Left lung (tissue), 10 donors: ENCODE measurements around the gene TENM4. TPM values are rescaled to one million over a fixed set of nuclear protein-coding genes. Genes with fewer than 3 reads are reported as not detected.

Source experiments
- ATAC-seq: fragments of 200-7000 bp; cut with Tn5 transposase; one replicate; pipeline ENCODE4 v1.9.1; 2020; ENCODE audit warnings: moderate library complexity
- DNase-seq, 4 donors: peaks; one replicate each; pipeline ENCODE4 v3.0.0-alpha.2; 2013 to 2020
- H3K27ac ChIP-seq, 2 donors: fragments of 200-600 bp; sonication (generic) in 1 of 2; one replicate each; pipeline versions ENCODE4 v1.5.0 to v1.8.0; 2020 to 2021
- H3K27me3 ChIP-seq, 2 donors: fragments of 200-600 bp; sonication (generic) in 1 of 2; one replicate each; pipeline versions ENCODE4 v1.5.0 to v1.8.0; 2020 to 2021
- H3K36me3 ChIP-seq, 2 donors: fragments of 200-600 bp; sonication (generic) in 1 of 2; one replicate each; pipeline versions ENCODE4 v1.5.0 to v1.8.0; 2020 to 2021
- H3K4me1 ChIP-seq, 2 donors: fragments of 200-600 bp; one replicate each; pipeline ENCODE4 v1.8.0; 2021
- H3K4me3 ChIP-seq, 2 donors: fragments of 200-600 bp; sonication (generic) in 1 of 2; one replicate each; pipeline versions ENCODE4 v1.5.0 to v1.8.0; 2020 to 2021; ENCODE audit warnings: mild to moderate bottlenecking in 1 of 2
- H3K9me3 ChIP-seq, 2 donors: fragments of 200-600 bp; sonication (generic) in 1 of 2; one replicate each; pipeline versions ENCODE4 v1.5.0 to v1.8.0; 2020 to 2021
- CTCF ChIP-seq, 2 donors: fragments of 200-600 bp; sonication (generic) in 1 of 2; IDR thresholded peaks; one replicate each; pipeline versions ENCODE4 v1.5.0 to v1.8.0; 2021; ENCODE audit warnings: antibody characterized with exemption in 2 of 2
- intact Hi-C, 2 donors: fragments of 100-400 bp; cut with DNase I; formaldehyde crosslinking; loops; one replicate each; pipeline versions ENCODE4 v1.11.2 to v1.14.2; 2022
- polyA plus RNA-seq, 6 donors: library from polyadenylated mRNA; unstranded; fragments of 120-200 nt; gene quantifications; one replicate each; pipeline ENCODE4 v1.2.1, GENCODE V29; 2013; ENCODE audit not compliant: insufficient read length in 6 of 6
- total RNA-seq, 2 donors: library from RNA; stranded (reverse); fragmentation: NEBNext Ultra II Directional; extraction: Animal tissue kit (Norgen Biotek cat#: 25700); gene quantifications; one replicate each; pipeline ENCODE4 v1.2.1, GENCODE V29; 2021
- donor health status: DM: no; HTN: yes; CAD: no.
- donor health status: DM: no; HTN: no; CAD: no.

TENM4 gene
- total and polyA plus RNA-seq, 8 donors: 3.4 to 7.1 (median 5.2) TPM

- intact Hi-C loops: no loop called here
- H3K36me3 ChIP-seq: no peaks in the 10 kb centered on the region
- no peak for TF ChIP-seq CTCF (IDR thresholded peaks at IDR 0.05)
- DNase-seq: no peak
- no peak overlapping the region for H3K4me3 ChIP-seq
- peaks cover 0 to 7% of the 10 kb centered on the region in 2 donors for H3K27me3 ChIP-seq
- no peak for ATAC-seq
- no peaks in the 10 kb centered on the region for H3K4me1 ChIP-seq
- H3K9me3 ChIP-seq: no peaks in the 10 kb centered on the region
- no peak overlapping the region for H3K27ac ChIP-seq
Observed at GRCh38 chr11:78759071-78759470, 681.8 kb downstream of the TENM4 start.

GRCh38 chr11:78753297-78753696 lies 687.5 kb downstream of the TENM4 start:
- Histone ChIP-seq H3K4me1 (no peaks in the 10 kb centered on the region), H3K27me3 (peaks cover 0 to 7% of the 10 kb centered on the region in 2 donors), H3K9me3 (no peaks in the 10 kb centered on the region), H3K4me3 (no peak overlapping the region), H3K27ac (no peak overlapping the region), H3K36me3 (no peaks in the 10 kb centered on the region)
- no peak for TF ChIP-seq CTCF (IDR thresholded peaks at IDR 0.05)
- intact Hi-C loops: no loop called here
- no peak for ATAC-seq
- no peak for DNase-seq

- no peaks in the 10 kb centered on the region for H3K4me1 ChIP-seq
- DNase-seq (no peak), ATAC-seq (no peak)
- no peak overlapping the region for H3K4me3 ChIP-seq
- no peaks in the 10 kb centered on the region for H3K36me3 ChIP-seq
- TF ChIP-seq CTCF (IDR thresholded peaks at IDR 0.05): no peak
- no peaks in the 10 kb centered on the region for H3K9me3 ChIP-seq
- peaks cover 0 to 7% of the 10 kb centered on the region in 2 donors for H3K27me3 ChIP-seq
- H3K27ac ChIP-seq: no peak overlapping the region
- intact Hi-C loops: no loop called here
Observed at GRCh38 chr11:78752494-78752893, 688.3 kb downstream of the TENM4 start.

GRCh38 chr11:78748918-78749690 lies 691.7 kb downstream of the TENM4 start:
- intact Hi-C loops: no loop called here
- H3K4me3 ChIP-seq: no peak overlapping the region
- no peaks in the 10 kb centered on the region for H3K4me1 ChIP-seq
- no peak overlapping the region for H3K27ac ChIP-seq
- ATAC-seq (no peak), DNase-seq (no peak)
- no peaks in the 10 kb centered on the region for H3K36me3 ChIP-seq
- no peak for TF ChIP-seq CTCF (IDR thresholded peaks at IDR 0.05)
- H3K27me3 ChIP-seq: no peaks in the 10 kb centered on the region
- no peaks in the 10 kb centered on the region for H3K9me3 ChIP-seq

- Histone ChIP-seq H3K36me3 (no peaks in the 10 kb centered on the region), H3K27ac (no peak overlapping the region), H3K9me3 (no peaks in the 10 kb centered on the region), H3K4me1 (no peaks in the 10 kb centered on the region), H3K4me3 (no peak overlapping the region), H3K27me3 (no peaks in the 10 kb centered on the region)
- intact Hi-C loops: no loop called here
- DNase-seq: no peak
- TF ChIP-seq CTCF (IDR thresholded peaks at IDR 0.05): no peak
- no peak for ATAC-seq
Observed at GRCh38 chr11:78744949-78745348, 695.9 kb downstream of the TENM4 start.
